Fibroblast of skin of abdomen (primary cell): ENCODE results near the gene CENPQ.

Experiments used
- DNase-seq: peaks from one replicate; pipeline ENCODE4 v3.0.0-alpha.2; 2013

Gene CENPQ

GRCh38 chr6:49541936-49542335, 78.8 kb downstream of the CENPQ start:
- no peak for DNase-seq
